GM23338 (cell line): ENCODE measurements around the gene DNAJC15. TPM values are rescaled to one million over a fixed set of nuclear protein-coding genes. Genes with fewer than 3 reads are reported as not detected.

Experiments used
- ATAC-seq: fragments of 200-7000 bp; cut with Tn5 transposase; 3 replicates; pipeline ENCODE4 v1.9.1; 2020
- DNase-seq: peaks from one replicate; pipeline ENCODE4 v3.0.0-alpha.2; 2015; ENCODE audit warnings: low spot score
- H2AFZ ChIP-seq: fragments of 200-600 bp; sonication (generic); 2 replicates; pipeline ENCODE4 v1.8.0; 2016; ENCODE audit warnings: antibody characterized with exemption, mild to moderate bottlenecking, moderate library complexity
- H3F3A ChIP-seq: fragments of 200-600 bp; sonication (generic); replicated peaks from 2 replicates; pipeline ENCODE4 v1.8.0; 2017; ENCODE audit warnings: antibody characterized with exemption, mixed run types, low read depth
- H3K27ac ChIP-seq: fragments of 200-600 bp; sonication (generic); 2 replicates; pipeline ENCODE4 v1.6.1; 2016; ENCODE audit warnings: low read depth
- H3K27me3 ChIP-seq: fragments of 200-600 bp; sonication (generic); 2 replicates; pipeline ENCODE4 v1.8.0; 2016; ENCODE audit warnings: mild to moderate bottlenecking, mixed run types, moderate library complexity; ENCODE audit not compliant: insufficient read depth
- H3K36me3 ChIP-seq: fragments of 200-600 bp; sonication (generic); 2 replicates; pipeline ENCODE4 v1.8.0; 2016; ENCODE audit warnings: mild to moderate bottlenecking; ENCODE audit not compliant: insufficient read depth
- H3K4me1 ChIP-seq: fragments of 200-600 bp; sonication (generic); 2 replicates; pipeline ENCODE4 v1.8.0; 2016; ENCODE audit warnings: mild to moderate bottlenecking, moderate library complexity; ENCODE audit not compliant: insufficient read depth
- H3K4me2 ChIP-seq: fragments of 200-600 bp; sonication (generic); 2 replicates; pipeline ENCODE4 v1.7.1; 2017; ENCODE audit warnings: mixed run types
- H3K4me3 ChIP-seq: fragments of 200-600 bp; sonication (generic); 2 replicates; pipeline ENCODE4 v1.6.1; 2016; ENCODE audit warnings: mixed run types
- H3K79me2 ChIP-seq: fragments of 200-600 bp; sonication (generic); replicated peaks from 2 replicates; pipeline ENCODE4 v1.8.0; 2017; ENCODE audit warnings: mild to moderate bottlenecking; ENCODE audit not compliant: insufficient read depth
- H3K9me2 ChIP-seq: fragments of 200-600 bp; sonication (generic); 2 replicates; pipeline ENCODE4 v1.8.0; 2017; ENCODE audit not compliant: insufficient read depth
- H4K20me1 ChIP-seq: fragments of 200-600 bp; sonication (generic); replicated peaks from 2 replicates; pipeline ENCODE4 v1.8.0; 2017; ENCODE audit warnings: mild to moderate bottlenecking; ENCODE audit not compliant: insufficient read depth
- H3K27ac Mint-ChIP-seq: 2 replicates; pipeline ENCODE4 v1.8.0; 2020; ENCODE audit warnings: inconsistent platforms, mild to moderate bottlenecking, moderate library complexity, mixed read lengths
- H3K27me3 Mint-ChIP-seq: 3 replicates; pipeline ENCODE4 v1.8.0; 2022; ENCODE audit warnings: low read depth, mild to moderate bottlenecking, moderate library complexity, mixed read lengths, inconsistent platforms; ENCODE audit not compliant: insufficient read depth, poor library complexity
- H3K36me3 Mint-ChIP-seq: 3 replicates; pipeline ENCODE4 v1.8.0; 2021; ENCODE audit warnings: low read depth, mild to moderate bottlenecking, inconsistent platforms, moderate library complexity, mixed read lengths
- H3K4me1 Mint-ChIP-seq: 3 replicates; pipeline ENCODE4 v1.8.0; 2020; ENCODE audit warnings: mild to moderate bottlenecking, inconsistent platforms, mixed read lengths
- H3K4me3 Mint-ChIP-seq: 3 replicates; pipeline ENCODE4 v1.8.0; 2021; ENCODE audit warnings: moderate library complexity, mild to moderate bottlenecking, inconsistent platforms, mixed read lengths
- H3K9me3 Mint-ChIP-seq: 3 replicates; pipeline ENCODE4 v1.8.0; 2020; ENCODE audit warnings: moderate library complexity, mild to moderate bottlenecking, inconsistent platforms, mixed read lengths
- CREB1 ChIP-seq: fragments of 250-450 bp; sonication (Bioruptor Pico); IDR thresholded peaks from 2 replicates; pipeline ENCODE4 v1.5.0; 2020; ENCODE audit warnings: low read depth, mild to moderate bottlenecking, moderate library complexity
- CTCF ChIP-seq, 2 experiments: fragments of 200-600 bp in 1 of 2; sonication (generic) in 1 of 2; conservative IDR thresholded peaks; 2 replicates each; pipeline versions ENCODE4 v1.5.1 to v1.6.1; 2016 to 2017; ENCODE audit warnings: antibody characterized with exemption in 2 of 2, low read depth in 2 of 2, mild to moderate bottlenecking in 2 of 2, moderate library complexity in 1 of 2
- ETS1 ChIP-seq: IDR thresholded peaks from 2 replicates; pipeline ENCODE4 v1.6.1; 2016; ENCODE audit warnings: antibody characterized with exemption
- EZH2 ChIP-seq: fragments of 200-600 bp; sonication (generic); IDR thresholded peaks from one replicate; pipeline ENCODE4 v1.8.0; 2017; ENCODE audit warnings: antibody characterized with exemption, mild to moderate bottlenecking, low read depth; ENCODE audit not compliant: unreplicated experiment
- EZH2phosphoT487 ChIP-seq: fragments of 200-600 bp; sonication (generic); IDR thresholded peaks from one replicate; pipeline ENCODE4 v1.8.1; 2018; ENCODE audit warnings: antibody characterized with exemption; ENCODE audit not compliant: unreplicated experiment
- JUNB ChIP-seq: IDR thresholded peaks from one replicate; pipeline ENCODE4 v1.6.1; 2016; ENCODE audit warnings: antibody characterized with exemption; ENCODE audit not compliant: unreplicated experiment
- NANOG ChIP-seq: IDR thresholded peaks from 2 replicates; pipeline ENCODE4 v1.6.1; 2016; ENCODE audit warnings: antibody characterized with exemption, borderline replicate concordance
- POLR2AphosphoS5 ChIP-seq: IDR thresholded peaks from 2 replicates; pipeline ENCODE4 v1.6.1; 2016; ENCODE audit warnings: antibody characterized with exemption, low read depth
- REST ChIP-seq: IDR thresholded peaks from one replicate; pipeline ENCODE4 v1.6.1; 2018; ENCODE audit warnings: antibody characterized with exemption; ENCODE audit not compliant: unreplicated experiment
- STAT1 ChIP-seq: IDR thresholded peaks from one replicate; pipeline ENCODE4 v1.6.1; 2016; ENCODE audit warnings: antibody characterized with exemption; ENCODE audit not compliant: unreplicated experiment
- ZNF114 ChIP-seq: fragments of 250-450 bp; sonication (Bioruptor Pico); IDR thresholded peaks from 2 replicates; pipeline ENCODE4 v1.5.0; 2020; ENCODE audit warnings: mild to moderate bottlenecking, moderate library complexity
- ZNF331 ChIP-seq: fragments of 250-450 bp; sonication (Bioruptor Pico); IDR thresholded peaks from 2 replicates; pipeline ENCODE4 v1.5.0; 2020; ENCODE audit warnings: low read depth, mild to moderate bottlenecking, moderate library complexity
- ZNF462 ChIP-seq: fragments of 250-450 bp; sonication (Bioruptor Pico); IDR thresholded peaks from 2 replicates; pipeline ENCODE4 v1.5.0; 2020; ENCODE audit warnings: mild to moderate bottlenecking, moderate library complexity
- polyA plus RNA-seq: library from polyadenylated mRNA; unstranded; fragments of >200 nt; fragmentation: Nextera tagmentation; extraction: Ambion mirVana; gene quantifications from 2 replicates; pipeline ENCODE4 v1.2.1, GENCODE V29; 2016
- total RNA-seq: library from RNA; depleted of rRNA; stranded (reverse); fragments of >200 nt; shearing (Covaris generic); gene quantifications from 2 replicates; pipeline ENCODE4 v1.2.3, GENCODE V29; 2014

DNAJC15 gene
- total and polyA plus RNA-seq, 2 experiments from 2014 or later: 11.4 to 80.4 TPM

- no peak overlapping the region for H3K27ac ChIP-seq
- H3K27me3 Mint-ChIP-seq: peaks cover 12% of the 10 kb centered on the region
- peak overlapping the region; percentile 88; the same call in 1 of the 2 replicates for H3K4me3 ChIP-seq
- peaks cover 8% of the 10 kb centered on the region; the same call in 2 of the 3 replicates for H3K36me3 Mint-ChIP-seq
- no peak overlapping the region for H3K4me2 ChIP-seq
- H3K27ac Mint-ChIP-seq: no peak overlapping the region
- no peak for TF ChIP-seq ZNF331 (CRISPR knock-in tag)
- no peak for TF ChIP-seq STAT1
- no peak for TF ChIP-seq CTCF (conservative IDR thresholded peaks at IDR 0.05; ENCODE audit: low read depth in 2 of 2)
- TF ChIP-seq EZH2: no peak
- no peak for TF ChIP-seq REST
- no peak for TF ChIP-seq ETS1
- TF ChIP-seq CREB1 (CRISPR knock-in tag): no peak
- no peak for TF ChIP-seq NANOG
- no peak for TF ChIP-seq POLR2AphosphoS5
- TF ChIP-seq JUNB: no peak
- TF ChIP-seq ZNF462 (CRISPR knock-in tag): no peak
- no peak for TF ChIP-seq ZNF114 (CRISPR knock-in tag)
- no peak for TF ChIP-seq EZH2phosphoT487
- no peaks in the 10 kb centered on the region for H3K9me2 ChIP-seq
- no peaks in the 10 kb centered on the region for H3F3A ChIP-seq
- no peak overlapping the region for H2AFZ ChIP-seq
- DNase-seq (no peak), ATAC-seq (no peak)
- H3K79me2 ChIP-seq: peaks cover 31% of the 10 kb centered on the region
- H3K4me3 Mint-ChIP-seq: no peak overlapping the region
- peaks cover 14% of the 10 kb centered on the region for H3K4me1 ChIP-seq
- peaks cover 7% of the 10 kb centered on the region for H3K4me1 Mint-ChIP-seq
- no peaks in the 10 kb centered on the region for H4K20me1 ChIP-seq
- no peaks in the 10 kb centered on the region for H3K27me3 ChIP-seq
- no peaks in the 10 kb centered on the region for H3K36me3 ChIP-seq
- H3K9me3 Mint-ChIP-seq: peaks cover 6% of the 10 kb centered on the region; the same call in 2 of the 3 replicates
These were observed 1.3 kb upstream of the DNAJC15 start for GRCh38 chr13:43021926-43022670.
